ENCODE measurements around the gene CACNA1B.

CACNA1B gene

GRCh38 chr9:137876781-137877386 lies 698 bp upstream of the CACNA1B start:
- no peak for DNase-seq (ENCODE audit: low read depth, low spot score)
- H3K4me3 ChIP-seq (ENCODE audit: insufficient read length, low read depth) = peak overlapping the region; percentile 35
- peak overlapping the region; percentile 46 for H3K9ac ChIP-seq (ENCODE audit: insufficient read length, low read depth)
- H3K9me3 ChIP-seq (ENCODE audit: insufficient read depth, low read length) = no peaks in the 10 kb centered on the region
- H3K36me3 ChIP-seq (ENCODE audit: insufficient read depth, insufficient read length, low read length) = peaks cover 29% of the 10 kb centered on the region
- peaks cover 46% of the 10 kb centered on the region for H3K27me3 ChIP-seq (ENCODE audit: insufficient read depth, insufficient read length)
- H3K4me1 ChIP-seq (ENCODE audit: insufficient read depth, insufficient read length) = peaks cover 5% of the 10 kb centered on the region
- TF ChIP-seq SUZ12 (IDR thresholded peaks at IDR 0.05; ENCODE audit: extremely low read depth, insufficient read depth, insufficient read length) (no peak), ZNF274 (IDR thresholded peaks at IDR 0.05; ENCODE audit: low read depth, low read length) (no peak), YY1 (IDR thresholded peaks at IDR 0.05; ENCODE audit: insufficient read depth, insufficient read length) (no peak)

GRCh38 chr9:137878146-137878941 lies 762 bp downstream of the CACNA1B start:
- peaks cover 35% of the 10 kb centered on the region for H3K27me3 ChIP-seq (ENCODE audit: insufficient read depth, insufficient read length)
- H3K4me3 ChIP-seq (ENCODE audit: insufficient read length, low read depth) = peak overlapping the region; percentile 90
- peaks cover 39% of the 10 kb centered on the region for H3K36me3 ChIP-seq (ENCODE audit: insufficient read depth, insufficient read length, low read length)
- H3K9me3 ChIP-seq (ENCODE audit: insufficient read depth, low read length) = no peaks in the 10 kb centered on the region
- H3K9ac ChIP-seq (ENCODE audit: insufficient read length, low read depth) = peak overlapping the region; percentile 59
- DNase-seq (ENCODE audit: low read depth, low spot score) = peak; percentile 71
- TF ChIP-seq ZNF274 (IDR thresholded peaks at IDR 0.05; ENCODE audit: low read depth, low read length) (no peak), SUZ12 (IDR thresholded peaks at IDR 0.05; ENCODE audit: extremely low read depth, insufficient read depth, insufficient read length) (no peak), YY1 (IDR thresholded peaks at IDR 0.05; ENCODE audit: insufficient read depth, insufficient read length) (no peak)
- peaks cover 5% of the 10 kb centered on the region for H3K4me1 ChIP-seq (ENCODE audit: insufficient read depth, insufficient read length)

GRCh38 chr9:137879052-137879451 lies 1.5 kb downstream of the CACNA1B start:
- DNase-seq (ENCODE audit: low read depth, low spot score) = no peak
- no peak for TF ChIP-seq ZNF274 (IDR thresholded peaks at IDR 0.05; ENCODE audit: low read depth, low read length)
- no peak for TF ChIP-seq SUZ12 (IDR thresholded peaks at IDR 0.05; ENCODE audit: extremely low read depth, insufficient read depth, insufficient read length)
- no peak for TF ChIP-seq YY1 (IDR thresholded peaks at IDR 0.05; ENCODE audit: insufficient read depth, insufficient read length)
- H3K36me3 ChIP-seq (ENCODE audit: insufficient read depth, insufficient read length, low read length) = peaks cover 39% of the 10 kb centered on the region
- H3K27me3 ChIP-seq (ENCODE audit: insufficient read depth, insufficient read length) = peaks cover 32% of the 10 kb centered on the region
- H3K4me3 ChIP-seq (ENCODE audit: insufficient read length, low read depth) = peak overlapping the region; percentile 90
- no peaks in the 10 kb centered on the region for H3K9me3 ChIP-seq (ENCODE audit: insufficient read depth, low read length)
- peaks cover 5% of the 10 kb centered on the region for H3K4me1 ChIP-seq (ENCODE audit: insufficient read depth, insufficient read length)
- H3K9ac ChIP-seq (ENCODE audit: insufficient read length, low read depth) = no peak overlapping the region

- Histone ChIP-seq H3K4me3 (ENCODE audit: insufficient read length, low read depth) (no peak overlapping the region), H3K9ac (ENCODE audit: insufficient read length, low read depth) (no peak overlapping the region), H3K27me3 (ENCODE audit: insufficient read depth, insufficient read length) (peaks cover 30% of the 10 kb centered on the region), H3K36me3 (ENCODE audit: insufficient read depth, insufficient read length, low read length) (peaks cover 39% of the 10 kb centered on the region), H3K9me3 (ENCODE audit: insufficient read depth, low read length) (no peaks in the 10 kb centered on the region), H3K4me1 (ENCODE audit: insufficient read depth, insufficient read length) (peaks cover 5% of the 10 kb centered on the region)
- TF ChIP-seq SUZ12 (IDR thresholded peaks at IDR 0.05; ENCODE audit: extremely low read depth, insufficient read depth, insufficient read length) = no peak
- TF ChIP-seq ZNF274 (IDR thresholded peaks at IDR 0.05; ENCODE audit: low read depth, low read length) = no peak
- TF ChIP-seq YY1 (IDR thresholded peaks at IDR 0.05; ENCODE audit: insufficient read depth, insufficient read length) = no peak
- no peak for DNase-seq (ENCODE audit: low read depth, low spot score)
Measured at GRCh38 chr9:137879566-137880150, 2.1 kb downstream of the CACNA1B start.

- no peaks in the 10 kb centered on the region for H3K9me3 ChIP-seq (ENCODE audit: insufficient read depth, low read length)
- no peak overlapping the region for H3K4me3 ChIP-seq (ENCODE audit: insufficient read length, low read depth)
- no peak overlapping the region for H3K9ac ChIP-seq (ENCODE audit: insufficient read length, low read depth)
- H3K36me3 ChIP-seq (ENCODE audit: insufficient read depth, insufficient read length, low read length) = peaks cover 39% of the 10 kb centered on the region
- peaks cover 23% of the 10 kb centered on the region for H3K27me3 ChIP-seq (ENCODE audit: insufficient read depth, insufficient read length)
- TF ChIP-seq SUZ12 (IDR thresholded peaks at IDR 0.05; ENCODE audit: extremely low read depth, insufficient read depth, insufficient read length) (no peak), YY1 (IDR thresholded peaks at IDR 0.05; ENCODE audit: insufficient read depth, insufficient read length) (no peak), ZNF274 (IDR thresholded peaks at IDR 0.05; ENCODE audit: low read depth, low read length) (no peak)
- peaks cover 5% of the 10 kb centered on the region for H3K4me1 ChIP-seq (ENCODE audit: insufficient read depth, insufficient read length)
- no peak for DNase-seq (ENCODE audit: low read depth, low spot score)
Measured at GRCh38 chr9:137880160-137880975, 2.8 kb downstream of the CACNA1B start.

- DNase-seq (ENCODE audit: low read depth, low spot score) = no peak
- H3K4me3 ChIP-seq (ENCODE audit: insufficient read length, low read depth) = no peak overlapping the region
- no peak overlapping the region for H3K9ac ChIP-seq (ENCODE audit: insufficient read length, low read depth)
- H3K27me3 ChIP-seq (ENCODE audit: insufficient read depth, insufficient read length) = peaks cover 16% of the 10 kb centered on the region
- H3K4me1 ChIP-seq (ENCODE audit: insufficient read depth, insufficient read length) = peaks cover 5% of the 10 kb centered on the region
- no peak for TF ChIP-seq ZNF274 (IDR thresholded peaks at IDR 0.05; ENCODE audit: low read depth, low read length)
- no peak for TF ChIP-seq YY1 (IDR thresholded peaks at IDR 0.05; ENCODE audit: insufficient read depth, insufficient read length)
- no peak for TF ChIP-seq SUZ12 (IDR thresholded peaks at IDR 0.05; ENCODE audit: extremely low read depth, insufficient read depth, insufficient read length)
- H3K36me3 ChIP-seq (ENCODE audit: insufficient read depth, insufficient read length, low read length) = peaks cover 39% of the 10 kb centered on the region
- H3K9me3 ChIP-seq (ENCODE audit: insufficient read depth, low read length) = no peaks in the 10 kb centered on the region
Measured at GRCh38 chr9:137880976-137881530, 3.5 kb downstream of the CACNA1B start.
